ENCODE measurements around the gene COL15A1.

COL15A1 gene

GRCh38 chr9:99056886-99057664 is 113.4 kb downstream of the COL15A1 start:
- no peak for DNase-seq (ENCODE audit: low spot score)

- DNase-seq (ENCODE audit: low spot score): peak; percentile 36
Measured at GRCh38 chr9:99057665-99058625, 114.2 kb downstream of the COL15A1 start.

GRCh38 chr9:99058964-99059921 is 115.5 kb downstream of the COL15A1 start:
- no peak for DNase-seq (ENCODE audit: low spot score)

- DNase-seq (ENCODE audit: low spot score): no peak
Measured at GRCh38 chr9:99060621-99061020, 116.9 kb downstream of the COL15A1 start.

GRCh38 chr9:99062549-99062948 is 118.8 kb downstream of the COL15A1 start:
- DNase-seq (ENCODE audit: low spot score): no peak

- DNase-seq (ENCODE audit: low spot score): no peak
Measured at GRCh38 chr9:99063522-99063921, 119.8 kb downstream of the COL15A1 start.

- no peak for DNase-seq (ENCODE audit: low spot score)
Measured at GRCh38 chr9:99066571-99066970, 122.9 kb downstream of the COL15A1 start.

- DNase-seq (ENCODE audit: low spot score): no peak
Measured at GRCh38 chr9:99069075-99069474, 125.4 kb downstream of the COL15A1 start.

- no peak for DNase-seq (ENCODE audit: low spot score)
Measured at GRCh38 chr9:99069546-99069945, 125.8 kb downstream of the COL15A1 start.

GRCh38 chr9:99070681-99071080 is 127.0 kb downstream of the COL15A1 start:
- DNase-seq (ENCODE audit: low spot score): no peak

- DNase-seq (ENCODE audit: low spot score): no peak
Measured at GRCh38 chr9:99071313-99072039, 127.8 kb downstream of the COL15A1 start.

GRCh38 chr9:99072040-99072394 is 128.3 kb downstream of the COL15A1 start:
- DNase-seq (ENCODE audit: low spot score): no peak

- no peak for DNase-seq (ENCODE audit: low spot score)
Measured at GRCh38 chr9:99073347-99073746, 129.6 kb downstream of the COL15A1 start.

GRCh38 chr9:99073985-99074901 is 130.5 kb downstream of the COL15A1 start:
- DNase-seq (ENCODE audit: low spot score): no peak

- DNase-seq (ENCODE audit: low spot score): no peak
Measured at GRCh38 chr9:99074902-99075245, 131.2 kb downstream of the COL15A1 start.

GRCh38 chr9:99075246-99075912 is 131.7 kb downstream of the COL15A1 start:
- peak; percentile 33 for DNase-seq (ENCODE audit: low spot score)

GRCh38 chr9:99076030-99076429 is 132.3 kb downstream of the COL15A1 start:
- no peak for DNase-seq (ENCODE audit: low spot score)

- no peak for DNase-seq (ENCODE audit: low spot score)
Measured at GRCh38 chr9:99076483-99077171, 132.9 kb downstream of the COL15A1 start.

- no peak for DNase-seq (ENCODE audit: low spot score)
Measured at GRCh38 chr9:99078717-99079116, 135.0 kb downstream of the COL15A1 start.

Data from AG08396 (cell line).